Small intestine (tissue), 7 donors: ENCODE data around the gene SLC35F1. TPM values are rescaled to one million over a fixed set of nuclear protein-coding genes. Genes with fewer than 3 reads are reported as not detected.

ENCODE experiments used
- DNase-seq, 2 donors: peaks; one replicate each; pipeline versions ENCODE4 v3.0.0 to v3.0.0-alpha.2; 2013
- FAIRE-seq: peaks from 2 replicates; lab custom pipeline; 2012; peaks lifted over from hg19 to GRCh38; lab: Jason Lieb, UNC
- H3K27ac ChIP-seq, 3 donors: one replicate each; pipeline ENCODE4 v1.5.1; 2013; ENCODE audit warnings: low read length in 2 of 3, mild to moderate bottlenecking in 2 of 3, control low read depth in 1 of 3, inconsistent platforms in 1 of 3, low read depth in 1 of 3, moderate library complexity in 1 of 3
- H3K27me3 ChIP-seq, 3 donors: one replicate each; pipeline ENCODE4 v1.6.1; 2013; ENCODE audit warnings: low read length in 3 of 3, inconsistent platforms in 1 of 3; ENCODE audit not compliant: control insufficient read depth in 3 of 3, insufficient read depth in 3 of 3
- H3K36me3 ChIP-seq, 3 donors: one replicate each; pipeline ENCODE4 v1.6.1; 2013; ENCODE audit warnings: low read length in 3 of 3, inconsistent platforms in 1 of 3, low read depth in 1 of 3, mild to moderate bottlenecking in 1 of 3, moderate library complexity in 1 of 3; ENCODE audit not compliant: control insufficient read depth in 3 of 3, insufficient read depth in 2 of 3
- H3K4me1 ChIP-seq, 3 donors: one replicate each; pipeline ENCODE4 v1.6.1; 2013; ENCODE audit warnings: low read length in 2 of 3, inconsistent platforms in 1 of 3, low read depth in 1 of 3, mild to moderate bottlenecking in 1 of 3, moderate library complexity in 1 of 3; ENCODE audit not compliant: control insufficient read depth in 3 of 3, insufficient read depth in 2 of 3
- H3K4me3 ChIP-seq, 3 donors: one replicate each; pipeline ENCODE4 v1.5.1; 2013; ENCODE audit warnings: low read length in 3 of 3, control low read depth in 1 of 3, inconsistent platforms in 1 of 3, low read depth in 1 of 3, mild to moderate bottlenecking in 1 of 3, moderate library complexity in 1 of 3
- H3K9me3 ChIP-seq, 2 donors: one replicate each; pipeline ENCODE4 v1.6.1; 2013; ENCODE audit warnings: low read depth in 1 of 2, low read length in 1 of 2; ENCODE audit not compliant: control insufficient read depth in 2 of 2, insufficient read depth in 1 of 2
- WGBS, 3 donors: extraction: QIAGEN DNeasy Blood & Tissue Kit; methylation state at CpG; one replicate each; pipeline ENCODE4 v1.1.7; 2013; 5-methylcytosine and 5-hydroxymethylcytosine counted together
- polyA plus RNA-seq, 4 donors: library from polyadenylated mRNA; stranded (reverse) in 3 of 4; unstranded in 1 of 4; fragments of 200-250 nt in 3 of 4; fragments of 120-200 nt in 1 of 4; gene quantifications; one replicate each; pipeline versions ENCODE4 v1.2.1 to v1.2.3, GENCODE V29; 2013
- donor health status: healthy with polysubstance abuse.
- donor health status: control.
- donor health status: control.
- donor health status: Bipolar disorder and iron deficiency.
- donor health status: healthy.

Gene SLC35F1
- polyA plus RNA-seq, 4 donors, result 0.27 to 1.0 (median 0.85) TPM; not detected in 1

GRCh38 chr6:118197539-118197938, 290.5 kb downstream of the SLC35F1 start:
- H3K9me3 ChIP-seq, result no peaks in the 10 kb centered on the region
- no peak overlapping the region for H3K4me3 ChIP-seq
- FAIRE-seq (no peak), DNase-seq (no peak)
- WGBS, 3 donors, result 68 to 77% (median 72%) methylated on average over 3 of the region's 3 CpGs
- no peaks in the 10 kb centered on the region for H3K4me1 ChIP-seq
- H3K27me3 ChIP-seq, result no peaks in the 10 kb centered on the region
- H3K36me3 ChIP-seq, result no peaks in the 10 kb centered on the region
- no peak overlapping the region for H3K27ac ChIP-seq

DNA sequence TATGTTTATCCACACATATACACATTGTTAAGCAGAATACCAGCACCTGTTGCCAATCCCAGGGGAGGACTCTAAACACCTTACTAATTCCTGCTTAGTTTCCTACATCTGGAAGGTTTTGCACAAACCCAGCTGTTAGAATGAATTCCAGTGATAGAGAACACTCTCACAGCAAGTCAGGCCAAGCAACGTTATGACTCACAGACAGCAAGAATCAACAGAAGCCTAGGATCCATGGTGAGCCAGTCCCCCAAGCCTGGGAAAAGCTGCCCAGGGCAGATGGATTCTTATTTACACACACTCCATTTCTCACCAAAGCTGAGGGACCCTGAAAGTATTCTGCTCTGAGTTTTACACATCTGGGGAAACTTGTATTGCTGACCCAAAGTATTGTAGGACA, 291.7 kb downstream of the SLC35F1 start:
- H3K36me3 ChIP-seq, result no peaks in the 10 kb centered on the region
- no peak for DNase-seq
- no peaks in the 10 kb centered on the region for H3K4me1 ChIP-seq
- no peaks in the 10 kb centered on the region for H3K9me3 ChIP-seq
- WGBS, 3 donors, result 38 to 58% (median 40%) methylated on average over 1 of the region's 1 CpG
- H3K27me3 ChIP-seq, result no peaks in the 10 kb centered on the region
- no peak for FAIRE-seq
- H3K27ac ChIP-seq, result no peak overlapping the region
- H3K4me3 ChIP-seq, result no peak overlapping the region

GRCh38 chr6:118200160-118200559, 293.1 kb downstream of the SLC35F1 start:
- no peaks in the 10 kb centered on the region for H3K36me3 ChIP-seq
- no peaks in the 10 kb centered on the region for H3K9me3 ChIP-seq
- no peak overlapping the region for H3K4me3 ChIP-seq
- H3K27ac ChIP-seq, result no peak overlapping the region
- H3K4me1 ChIP-seq, result no peaks in the 10 kb centered on the region
- FAIRE-seq (no peak), DNase-seq (no peak)
- WGBS, 3 donors, result 67 to 89% (median 80%) methylated on average over 1 of the region's 1 CpG
- no peaks in the 10 kb centered on the region for H3K27me3 ChIP-seq

DNA sequence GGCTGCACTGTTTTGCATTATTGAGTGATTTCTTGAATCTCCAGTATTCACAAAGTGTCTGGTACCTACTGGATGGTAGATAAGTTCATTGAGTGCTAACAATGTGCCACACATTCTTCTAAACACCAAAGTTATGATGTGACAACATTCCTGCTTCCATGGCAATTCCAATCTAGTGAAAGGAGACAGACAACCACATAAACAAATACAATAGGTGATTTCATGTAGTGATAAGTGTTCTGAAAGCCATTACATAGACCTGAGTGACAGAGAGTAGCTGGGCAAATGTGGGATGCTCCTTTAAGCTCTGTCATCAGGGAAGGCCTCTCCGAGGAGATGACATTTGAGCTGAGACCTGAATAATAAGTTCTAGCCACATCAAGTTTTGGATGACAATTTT, 295.5 kb downstream of the SLC35F1 start:
- no peak for FAIRE-seq
- H3K4me3 ChIP-seq, result no peak overlapping the region
- no peaks in the 10 kb centered on the region for H3K4me1 ChIP-seq
- no peaks in the 10 kb centered on the region for H3K9me3 ChIP-seq
- no peaks in the 10 kb centered on the region for H3K27me3 ChIP-seq
- WGBS, 3 donors, result 54 to 91% (median 83%) methylated on average over 1 of the region's 1 CpG
- no peak overlapping the region for H3K27ac ChIP-seq
- DNase-seq, result no peak
- no peaks in the 10 kb centered on the region for H3K36me3 ChIP-seq

DNA sequence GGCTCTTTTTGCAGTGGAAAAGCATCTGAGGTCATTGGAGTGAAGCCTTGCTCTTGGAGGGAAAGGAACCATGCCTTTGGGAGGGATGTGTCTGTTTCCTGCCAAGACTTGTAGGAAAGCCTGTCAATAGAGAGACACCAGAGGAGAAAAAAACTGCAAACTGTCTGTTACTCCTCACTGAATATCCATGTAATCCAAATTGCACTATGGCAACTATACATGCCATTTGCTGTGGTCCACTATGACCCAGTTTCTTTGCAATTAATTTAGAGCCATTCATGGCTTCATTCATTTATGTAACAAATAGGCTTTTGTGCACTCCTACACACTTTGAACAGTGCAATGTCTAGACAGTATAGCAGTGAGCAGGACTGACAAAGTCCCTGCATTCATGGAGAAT, 296.5 kb downstream of the SLC35F1 start:
- no peaks in the 10 kb centered on the region for H3K27me3 ChIP-seq
- H3K4me3 ChIP-seq, result no peak overlapping the region
- no peaks in the 10 kb centered on the region for H3K4me1 ChIP-seq
- no peak overlapping the region for H3K27ac ChIP-seq
- H3K9me3 ChIP-seq, result no peaks in the 10 kb centered on the region
- no peaks in the 10 kb centered on the region for H3K36me3 ChIP-seq
- FAIRE-seq (no peak), DNase-seq (no peak)

DNA sequence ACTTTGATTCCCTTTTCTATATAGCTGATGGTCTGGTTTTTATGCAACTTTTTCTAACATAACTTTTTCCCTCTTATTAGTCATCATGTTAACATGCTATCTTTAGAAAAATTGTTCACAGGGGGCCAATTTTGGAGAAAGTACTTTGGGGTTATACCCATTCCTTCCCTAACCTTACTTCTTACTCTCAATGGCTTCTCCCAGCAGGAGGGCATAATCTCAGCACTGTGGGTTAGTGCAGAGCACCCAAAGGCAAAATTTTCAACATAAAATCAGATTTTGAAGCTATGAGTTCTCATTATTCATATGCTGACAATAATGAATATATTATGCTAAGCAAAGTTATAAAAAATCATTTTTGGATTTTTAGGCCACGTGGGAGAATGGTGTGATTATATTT, 299.2 kb downstream of the SLC35F1 start:
- no peaks in the 10 kb centered on the region for H3K27me3 ChIP-seq
- no peak for FAIRE-seq
- no peaks in the 10 kb centered on the region for H3K9me3 ChIP-seq
- WGBS, 3 donors, result 31 to 56% (median 51%) methylated on average over 1 of the region's 1 CpG
- DNase-seq, result no peak
- H3K4me1 ChIP-seq, result no peaks in the 10 kb centered on the region
- no peak overlapping the region for H3K4me3 ChIP-seq
- no peaks in the 10 kb centered on the region for H3K36me3 ChIP-seq
- H3K27ac ChIP-seq, result no peak overlapping the region

GRCh38 chr6:118207947-118208346, 300.9 kb downstream of the SLC35F1 start:
- Histone ChIP-seq H3K27me3 (no peaks in the 10 kb centered on the region), H3K9me3 (no peaks in the 10 kb centered on the region), H3K4me1 (no peaks in the 10 kb centered on the region), H3K36me3 (no peaks in the 10 kb centered on the region), H3K4me3 (no peak overlapping the region), H3K27ac (no peak overlapping the region)
- DNase-seq (no peak), FAIRE-seq (no peak)
- WGBS, 3 donors, result 80 to 94% (median 91%) methylated on average over 10 of the region's 10 CpGs

DNA sequence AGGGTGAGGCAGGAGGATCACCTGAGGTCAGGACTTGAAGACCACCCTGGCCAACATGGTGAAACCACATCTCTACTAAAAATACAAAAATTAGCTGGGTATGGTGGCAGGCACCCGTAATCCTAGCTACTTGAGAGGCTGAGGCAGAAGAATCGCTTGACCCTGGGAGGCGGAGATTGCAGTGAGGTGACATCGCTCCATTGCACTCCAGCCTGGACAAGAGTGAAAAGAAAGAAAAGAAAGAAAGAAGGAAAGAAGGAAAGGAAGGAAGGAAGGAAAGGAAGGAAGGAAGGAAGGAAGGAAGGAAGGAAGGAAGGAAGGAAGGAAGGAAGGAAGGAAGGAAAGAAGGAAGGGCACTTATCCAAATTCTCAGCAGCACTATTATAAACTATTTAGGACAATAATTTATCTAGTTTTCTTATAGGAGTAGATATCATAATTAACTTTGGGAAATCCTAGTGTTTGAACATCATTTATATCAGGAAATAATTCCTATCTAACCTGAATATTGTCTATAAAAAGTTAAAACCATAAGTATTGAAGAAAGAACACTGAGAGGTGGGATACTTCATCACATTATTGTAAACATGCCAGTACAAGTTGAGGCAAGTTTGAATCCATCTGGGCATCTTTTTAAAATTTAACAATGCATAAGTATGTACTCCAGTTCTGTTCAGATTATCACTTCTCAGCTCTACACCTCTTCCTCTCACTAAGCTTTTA, 305.5 kb downstream of the SLC35F1 start:
- WGBS, 3 donors, result 92 to 93% (median 92%) methylated on average over 4 of the region's 4 CpGs
- no peaks in the 10 kb centered on the region for H3K27me3 ChIP-seq

GRCh38 chr6:118215269-118215668, 308.2 kb downstream of the SLC35F1 start:
- Histone ChIP-seq H3K9me3 (no peaks in the 10 kb centered on the region), H3K27me3 (no peaks in the 10 kb centered on the region), H3K27ac (no peak overlapping the region), H3K4me1 (no peaks in the 10 kb centered on the region), H3K36me3 (no peaks in the 10 kb centered on the region), H3K4me3 (no peak overlapping the region)
- DNase-seq (no peak), FAIRE-seq (no peak)
- WGBS, 3 donors, result 63 to 80% (median 75%) methylated on average over 5 of the region's 5 CpGs

More for the DNA sequence above, 305.5 kb downstream of the SLC35F1 start:
- Histone ChIP-seq H3K9me3 (no peaks in the 10 kb centered on the region), H3K4me1 (no peaks in the 10 kb centered on the region), H3K4me3 (no peak overlapping the region), H3K27ac (no peak overlapping the region), H3K36me3 (no peaks in the 10 kb centered on the region)
- DNase-seq (no peak), FAIRE-seq (no peak)
